Adrenal gland (tissue), 5 donors: ENCODE data around the gene CCNY.
A peak's percentile ranks its signal among the peaks of the same experiment; 100 is the strongest.

Experiments used
- POLR2A ChIP-seq, 2 donors: fragments of 450-650 bp; IDR thresholded peaks; one replicate each; pipeline ENCODE4 v1.6.1; 2017; ENCODE audit warnings: antibody characterized with exemption in 2 of 2, mild to moderate bottlenecking in 2 of 2, moderate library complexity in 1 of 2
- TF ChIP-seq, protein P1 (sequence below), 6 experiments: fragments of 450-650 bp in 4 of 6; fragments of 200-600 bp in 2 of 6; sonication (generic) in 1 of 6; IDR thresholded peaks; 1 replicate in 5 of 6; 2 replicates in 1 of 6; pipeline versions ENCODE4 v1.5.1 to v1.8.0; 2016 to 2021; ENCODE audit warnings: antibody characterized with exemption in 6 of 6, mild to moderate bottlenecking in 2 of 6, moderate library complexity in 1 of 6
- donor health status: DM: no; HTN: no; CAD: no.

DNA sequence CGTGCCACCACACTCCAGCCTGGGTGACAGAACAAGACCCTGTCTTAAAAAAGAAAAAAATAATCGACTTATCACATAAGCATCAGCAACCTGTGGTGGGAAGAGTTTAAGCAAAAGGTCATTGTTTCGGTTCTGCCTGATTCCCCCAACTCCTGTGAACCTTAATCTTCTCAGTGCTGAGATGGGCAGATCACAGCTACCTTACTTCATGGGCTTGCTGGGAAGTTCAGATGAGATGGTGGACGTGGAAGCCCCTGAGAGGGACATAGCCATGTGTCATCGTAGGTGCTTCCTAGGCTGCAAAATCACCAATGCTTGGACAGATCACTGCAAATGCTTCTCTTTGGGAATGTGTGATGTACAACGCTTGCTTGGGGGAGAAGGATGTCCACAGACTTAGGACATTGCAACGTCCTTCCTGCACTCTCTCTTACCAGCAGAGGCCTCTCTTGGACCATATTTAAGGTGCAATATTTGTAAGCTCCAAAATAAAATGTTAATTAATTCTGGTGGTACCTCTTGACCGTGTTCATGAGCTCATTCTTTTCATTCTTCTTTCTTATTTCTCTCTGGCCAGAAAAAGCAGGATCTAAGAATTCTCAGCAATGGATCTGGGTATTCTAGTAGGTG lies 277.4 kb downstream of the CCNY start:
- TF ChIP-seq, protein P1, sequence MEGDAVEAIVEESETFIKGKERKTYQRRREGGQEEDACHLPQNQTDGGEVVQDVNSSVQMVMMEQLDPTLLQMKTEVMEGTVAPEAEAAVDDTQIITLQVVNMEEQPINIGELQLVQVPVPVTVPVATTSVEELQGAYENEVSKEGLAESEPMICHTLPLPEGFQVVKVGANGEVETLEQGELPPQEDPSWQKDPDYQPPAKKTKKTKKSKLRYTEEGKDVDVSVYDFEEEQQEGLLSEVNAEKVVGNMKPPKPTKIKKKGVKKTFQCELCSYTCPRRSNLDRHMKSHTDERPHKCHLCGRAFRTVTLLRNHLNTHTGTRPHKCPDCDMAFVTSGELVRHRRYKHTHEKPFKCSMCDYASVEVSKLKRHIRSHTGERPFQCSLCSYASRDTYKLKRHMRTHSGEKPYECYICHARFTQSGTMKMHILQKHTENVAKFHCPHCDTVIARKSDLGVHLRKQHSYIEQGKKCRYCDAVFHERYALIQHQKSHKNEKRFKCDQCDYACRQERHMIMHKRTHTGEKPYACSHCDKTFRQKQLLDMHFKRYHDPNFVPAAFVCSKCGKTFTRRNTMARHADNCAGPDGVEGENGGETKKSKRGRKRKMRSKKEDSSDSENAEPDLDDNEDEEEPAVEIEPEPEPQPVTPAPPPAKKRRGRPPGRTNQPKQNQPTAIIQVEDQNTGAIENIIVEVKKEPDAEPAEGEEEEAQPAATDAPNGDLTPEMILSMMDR (IDR thresholded peaks at IDR 0.05): peak in 3 of 6 experiments; percentile 11 to 22 (median 16)
- TF ChIP-seq POLR2A (IDR thresholded peaks at IDR 0.05): no peak
